HEK293T (cell line): ENCODE data around the gene CTDSPL.

Experiments used
- CTCF ChIA-PET: fragments of 350-600 bp; formaldehyde crosslinking; extraction: SDS; loops from one replicate; lab custom pipeline; 2021; ENCODE audit warnings: antibody characterized with exemption, inconsistent platforms; lab: Yijun Ruan, JAX
- POLR2A ChIA-PET: fragments of 350-600 bp; formaldehyde crosslinking; extraction: SDS; loops from one replicate; lab custom pipeline; 2020; ENCODE audit warnings: antibody characterized with exemption, inconsistent platforms; lab: Yijun Ruan, JAX
- DNase-seq: peaks from one replicate; pipeline ENCODE4 v3.0.0; 2012; ENCODE audit warnings: mixed read lengths; ENCODE audit errors: extremely low spot score
- ARNT ChIP-seq: fragments of 450-650 bp; IDR thresholded peaks from 2 replicates; pipeline ENCODE4 v1.6.1; 2017; ENCODE audit warnings: mild to moderate bottlenecking
- BHLHE40 ChIP-seq: fragments of 450-650 bp; IDR thresholded peaks from 2 replicates; pipeline ENCODE4 v1.6.1; 2016; ENCODE audit warnings: mild to moderate bottlenecking, moderate library complexity, borderline replicate concordance
- CTBP1 ChIP-seq: fragments of 450-650 bp; IDR thresholded peaks from 2 replicates; pipeline ENCODE4 v1.6.1; 2016; ENCODE audit warnings: borderline replicate concordance
- ELF4 ChIP-seq: fragments of 450-650 bp; IDR thresholded peaks from 2 replicates; pipeline ENCODE4 v1.6.1; 2017; ENCODE audit warnings: antibody characterized with exemption
- FOXA1 ChIP-seq: fragments of 450-650 bp; IDR thresholded peaks from 2 replicates; pipeline ENCODE4 v1.6.1; 2016; ENCODE audit warnings: mild to moderate bottlenecking
- FOXK2 ChIP-seq: fragments of 450-650 bp; IDR thresholded peaks from 2 replicates; pipeline ENCODE4 v1.6.1; 2016; ENCODE audit warnings: mild to moderate bottlenecking
- FOXM1 ChIP-seq: fragments of 450-650 bp; IDR thresholded peaks from 2 replicates; pipeline ENCODE4 v1.6.1; 2017; ENCODE audit warnings: mild to moderate bottlenecking, borderline replicate concordance
- HDGF ChIP-seq: fragments of 450-650 bp; IDR thresholded peaks from 2 replicates; pipeline ENCODE4 v1.6.1; 2017; ENCODE audit warnings: antibody characterized with exemption, borderline replicate concordance
- L3MBTL2 ChIP-seq: fragments of 450-650 bp; conservative IDR thresholded peaks from 2 replicates; pipeline ENCODE4 v1.6.1; 2016; ENCODE audit warnings: mild to moderate bottlenecking
- LEF1 ChIP-seq: fragments of 450-650 bp; IDR thresholded peaks from 2 replicates; pipeline ENCODE4 v1.6.1; 2017; ENCODE audit warnings: mild to moderate bottlenecking, borderline replicate concordance
- NFRKB ChIP-seq: fragments of 450-650 bp; IDR thresholded peaks from 2 replicates; pipeline ENCODE4 v1.6.1; 2016; ENCODE audit warnings: mild to moderate bottlenecking, moderate library complexity
- PKNOX1 ChIP-seq: fragments of 450-650 bp; IDR thresholded peaks from 2 replicates; pipeline ENCODE4 v1.6.1; 2016
- SP1 ChIP-seq: fragments of 450-650 bp; IDR thresholded peaks from 2 replicates; pipeline ENCODE4 v1.6.1; 2017
- SUZ12 ChIP-seq: fragments of 450-650 bp; IDR thresholded peaks from 2 replicates; pipeline ENCODE4 v1.6.1; 2016; ENCODE audit warnings: mild to moderate bottlenecking
- TARDBP ChIP-seq: fragments of 450-650 bp; IDR thresholded peaks from 2 replicates; pipeline ENCODE4 v1.6.1; 2016
- ZNF384 ChIP-seq: fragments of 450-650 bp; IDR thresholded peaks from 2 replicates; pipeline ENCODE4 v1.6.1; 2016

The CTDSPL gene

GRCh38 chr3:37982331-37982730 is 120.7 kb downstream of the CTDSPL start:
- TF ChIP-seq BHLHE40 (no peak), PKNOX1 (no peak), CTBP1 (no peak), NFRKB (no peak), LEF1 (no peak), FOXK2 (no peak), ARNT (no peak), SP1 (no peak)
- ChIA-PET CTCF (no interaction called here), POLR2A (no interaction called here)
- DNase-seq = no peak

- POLR2A ChIA-PET = no interaction called here
- no peak for DNase-seq
- TF ChIP-seq NFRKB = no peak
- no peak for TF ChIP-seq BHLHE40
- TF ChIP-seq ARNT = no peak
- no peak for TF ChIP-seq TARDBP
- CTCF ChIA-PET = interaction anchor here (1.3 to 3.7 kb wide), 2 partner anchors 9 to 13 kb away, joined by 5 to 19 read pairs; no protein-coding TSS in a partner anchor
Observed at GRCh38 chr3:37984051-37984450, 122.4 kb downstream of the CTDSPL start.

- CTCF ChIA-PET = interaction anchor here (1.3 to 3.7 kb wide), 3 partner anchors 10 to 19 kb away, joined by 3 to 19 read pairs (median 5); no protein-coding TSS in a partner anchor
Observed at GRCh38 chr3:37984596-37984995, 122.9 kb downstream of the CTDSPL start.

GRCh38 chr3:37985637-37986320 is 124.1 kb downstream of the CTDSPL start:
- DNase-seq = no peak
- POLR2A ChIA-PET = no interaction called here
- TF ChIP-seq TARDBP (no peak), FOXK2 (no peak), FOXA1 (no peak), LEF1 (no peak), FOXM1 (no peak), ELF4 (no peak), SP1 (no peak), NFRKB (no peak), HDGF (no peak), L3MBTL2 (no peak), BHLHE40 (no peak), PKNOX1 (no peak), SUZ12 (no peak), CTBP1 (no peak), ARNT (no peak), ZNF384 (no peak)
- CTCF ChIA-PET = interaction anchor here (0.6 to 3.7 kb wide), 4 partner anchors 11 to 506 kb away, joined by 3 to 19 read pairs (median 4); no protein-coding TSS in a partner anchor

More at GRCh38 chr3:37984596-37984995, 122.9 kb downstream of the CTDSPL start:
- DNase-seq = no peak
- TF ChIP-seq LEF1 (no peak), SP1 (no peak), TARDBP (no peak), NFRKB (no peak), ELF4 (no peak), FOXM1 (no peak)
- POLR2A ChIA-PET = no interaction called here

GRCh38 chr3:37986479-37987314 is 125.0 kb downstream of the CTDSPL start:
- no peak for DNase-seq
- ChIA-PET POLR2A (no interaction called here), CTCF (interaction anchor here (1.2 to 3.7 kb wide), 3 partner anchors 10 to 12 kb away, joined by 3 to 19 read pairs (median 5); no protein-coding TSS in a partner anchor)
- TF ChIP-seq FOXK2 (no peak), LEF1 (no peak), TARDBP (no peak), PKNOX1 (no peak), FOXA1 (no peak), BHLHE40 (no peak), NFRKB (no peak)

GRCh38 chr3:37987315-37987697 is 125.6 kb downstream of the CTDSPL start:
- ChIA-PET CTCF (interaction anchor here (1.2 kb wide), 1 partner anchor 10 kb away, joined by 3 read pairs; no protein-coding TSS in a partner anchor), POLR2A (no interaction called here)
- TF ChIP-seq HDGF (no peak), L3MBTL2 (no peak), PKNOX1 (no peak), CTBP1 (no peak), SP1 (no peak), FOXK2 (no peak)
- no peak for DNase-seq
